ENCODE measurements around the gene HNRNPF.

HNRNPF gene

DNA sequence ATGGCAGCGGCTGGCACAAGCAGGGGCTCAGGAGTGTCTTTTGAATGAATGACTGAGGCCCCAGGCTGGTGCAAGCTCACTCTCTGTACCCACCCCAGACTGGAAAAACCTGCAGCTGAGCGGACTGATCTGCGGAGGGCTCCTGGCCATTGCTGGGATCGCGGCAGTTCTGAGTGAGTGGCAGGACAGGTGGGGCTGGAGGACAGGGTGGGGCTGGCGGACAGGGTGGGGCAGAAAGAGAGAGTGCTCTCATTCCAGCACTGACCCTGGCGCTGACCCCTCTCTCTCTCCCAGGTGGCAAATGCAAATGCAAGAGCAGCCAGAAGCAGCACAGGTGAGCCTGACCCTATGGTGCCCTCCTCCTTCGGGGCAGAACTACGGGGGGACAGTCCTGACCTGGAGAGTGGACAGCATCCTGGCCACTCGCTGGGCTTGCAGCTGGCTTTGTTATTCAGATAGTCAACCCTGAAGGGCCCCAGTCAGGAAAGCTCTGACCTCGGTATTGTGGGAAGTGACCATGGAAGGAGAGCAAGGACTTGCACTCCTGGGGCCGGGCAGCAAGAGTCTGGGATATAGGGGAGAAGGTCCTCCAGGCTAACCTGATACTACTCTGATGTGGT lies 33.5 kb downstream of the HNRNPF start:
- FAIRE-seq: no peak

DNA sequence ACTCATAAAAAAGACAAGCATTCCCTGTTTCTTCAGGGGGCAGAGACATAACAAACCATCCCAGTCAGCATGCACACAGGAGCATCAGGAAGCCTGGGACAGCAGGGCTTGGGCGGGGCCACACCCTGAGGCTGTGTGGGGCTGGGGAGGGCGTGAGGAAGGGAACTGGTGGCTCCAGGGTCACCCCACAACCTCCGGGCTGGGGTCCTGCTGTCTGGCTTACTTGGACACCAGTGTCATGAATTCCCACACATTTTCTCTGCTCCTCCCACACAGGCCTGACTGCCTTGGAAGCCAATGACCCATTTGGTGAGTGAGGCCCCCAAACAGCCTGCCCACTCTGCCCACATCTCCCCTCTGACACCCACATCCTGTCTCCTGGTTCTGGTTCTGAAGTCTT lies 34.8 kb downstream of the HNRNPF start:
- no peak for FAIRE-seq

DNA sequence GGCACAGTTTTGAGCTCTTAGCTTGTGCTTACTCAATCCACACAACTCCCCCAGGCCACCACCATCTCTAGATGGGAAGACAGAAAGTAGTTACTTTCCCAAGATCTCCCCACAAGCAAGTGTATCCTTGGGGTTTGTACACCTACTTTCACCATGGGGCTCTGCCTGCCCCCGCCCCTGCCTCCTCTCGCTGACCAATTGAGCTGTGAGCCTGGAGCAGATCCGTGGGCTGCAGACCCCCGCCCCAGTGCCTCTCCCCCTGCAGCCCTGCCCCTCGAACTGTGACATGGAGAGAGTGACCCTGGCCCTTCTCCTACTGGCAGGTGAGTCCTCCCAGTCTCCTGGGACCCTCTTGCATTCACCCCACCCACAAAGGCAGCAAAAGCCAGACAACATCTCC lies 35.5 kb downstream of the HNRNPF start:
- FAIRE-seq: no peak

DNA sequence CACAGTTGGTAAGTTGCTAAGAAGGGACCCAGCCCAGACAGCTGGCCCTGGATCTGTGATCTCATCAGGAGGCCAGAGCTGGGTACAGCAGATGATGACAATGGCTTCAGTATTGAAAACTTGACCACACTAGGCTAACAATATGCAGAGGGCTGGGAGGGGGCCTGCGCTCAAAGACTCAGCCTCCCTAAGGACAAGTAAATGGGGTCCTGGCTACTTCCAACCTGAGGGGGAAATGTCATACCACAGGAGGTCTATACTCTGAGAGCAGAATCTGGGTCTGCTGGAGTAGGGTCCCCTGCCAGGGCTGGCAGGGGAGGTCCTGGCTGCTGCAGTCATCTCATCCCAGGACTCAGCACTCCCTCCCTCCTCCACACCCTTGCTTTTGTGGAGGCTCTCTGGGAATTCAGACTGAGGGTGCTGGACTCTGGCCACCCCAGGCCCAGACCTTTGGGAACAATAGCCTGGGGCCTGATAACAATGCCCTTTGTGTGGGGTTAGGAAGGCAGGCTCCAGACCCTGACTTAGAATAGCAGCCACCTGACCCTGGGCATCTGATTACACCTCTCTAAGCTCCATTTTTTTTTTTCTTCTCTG lies 36.1 kb downstream of the HNRNPF start:
- no peak for FAIRE-seq

DNA sequence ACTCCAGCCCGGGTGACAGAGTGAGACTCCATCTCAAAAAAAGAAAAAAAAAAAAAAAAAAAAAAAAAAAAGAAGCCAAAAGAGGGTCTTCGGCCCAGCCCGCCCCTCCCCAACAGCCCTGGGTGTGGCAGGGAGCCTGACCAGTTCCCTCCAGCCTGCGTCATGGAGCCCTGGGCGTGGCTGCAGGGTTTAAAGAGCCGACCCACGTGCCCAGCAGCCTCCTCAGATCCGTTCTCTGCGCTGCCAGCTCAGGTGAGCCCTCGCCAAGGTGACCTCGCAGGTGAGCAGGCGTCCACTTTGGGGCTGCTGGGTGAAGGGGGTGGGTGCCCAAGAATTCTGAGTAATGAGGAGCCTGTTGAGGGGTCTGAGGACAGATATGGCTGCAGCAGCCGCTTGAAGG lies 37.6 kb downstream of the HNRNPF start, which contains the start of gene FXYD4:
FXYD4 (plus strand) TSS at position 219 of the 400 bp plus-strand sequence. CDS start 2,111 bp downstream, outside the sequence.
- no peak for FAIRE-seq

DNA sequence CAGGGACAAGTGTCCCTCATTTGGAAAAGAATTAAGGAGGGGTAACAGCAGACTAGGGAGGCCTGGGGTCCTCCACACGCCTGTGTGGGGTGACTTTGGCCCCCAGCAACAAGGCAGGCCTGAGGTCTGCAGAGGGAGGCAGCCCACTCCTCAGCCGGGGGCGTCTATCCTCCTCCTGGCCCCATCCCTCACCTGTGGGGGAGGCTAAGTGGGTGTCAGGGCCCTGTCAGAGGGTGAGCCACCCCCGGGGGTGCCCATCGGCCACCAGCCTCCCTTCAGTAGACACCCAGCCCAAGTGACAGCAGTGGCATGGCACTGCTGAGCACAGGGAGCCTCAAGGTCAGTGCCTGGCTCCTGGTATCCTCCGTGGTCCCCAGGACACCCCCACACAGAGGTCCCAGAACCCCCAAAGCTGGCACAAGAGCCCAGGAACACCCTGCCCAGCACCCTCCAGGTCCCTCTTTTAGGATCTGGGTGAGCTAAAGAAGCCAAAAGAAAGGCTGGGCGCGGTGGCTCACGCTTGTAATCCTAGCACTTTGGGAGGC lies 38.2 kb downstream of the HNRNPF start:
- no peak for FAIRE-seq

DNA sequence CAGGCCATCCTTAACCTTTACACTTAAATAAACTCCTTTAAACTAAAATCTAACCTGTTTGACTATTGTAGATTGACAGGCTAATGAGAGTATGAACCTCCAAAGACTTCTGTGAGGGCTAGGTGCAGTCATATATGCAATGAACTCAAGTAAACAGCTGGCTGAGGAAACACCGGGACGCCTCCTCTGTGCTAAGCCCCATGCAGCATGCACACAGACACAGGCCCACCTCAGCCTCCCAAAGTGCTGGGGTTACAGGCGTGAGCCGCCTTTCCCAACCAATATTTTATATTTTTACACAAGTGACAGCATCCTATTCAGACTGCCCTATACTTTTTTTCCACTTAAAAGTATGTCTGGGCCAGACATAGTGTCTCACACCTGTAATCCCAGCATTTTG lies 39.1 kb downstream of the HNRNPF start:
- FAIRE-seq: no peak

DNA sequence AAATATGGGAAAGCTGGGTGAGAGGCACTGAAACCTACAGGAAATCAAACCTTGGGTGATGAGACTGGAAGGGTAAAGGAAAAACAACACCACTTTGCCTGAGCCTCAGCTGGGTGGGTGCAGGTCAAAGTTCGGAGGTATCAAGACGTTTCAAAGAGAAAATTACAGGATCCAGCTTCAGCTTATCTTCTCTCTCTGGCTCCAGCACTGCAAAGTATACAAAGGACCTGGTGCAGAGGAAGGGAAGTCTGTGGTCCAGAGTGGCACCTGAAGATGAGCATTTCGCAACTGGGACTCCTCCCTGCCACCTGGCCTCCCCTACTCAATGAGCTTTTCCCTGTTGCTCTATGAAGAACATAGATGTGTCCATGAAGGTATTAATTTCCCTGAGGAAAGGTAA lies 44.0 kb downstream of the HNRNPF start:
- no peak for FAIRE-seq

DNA sequence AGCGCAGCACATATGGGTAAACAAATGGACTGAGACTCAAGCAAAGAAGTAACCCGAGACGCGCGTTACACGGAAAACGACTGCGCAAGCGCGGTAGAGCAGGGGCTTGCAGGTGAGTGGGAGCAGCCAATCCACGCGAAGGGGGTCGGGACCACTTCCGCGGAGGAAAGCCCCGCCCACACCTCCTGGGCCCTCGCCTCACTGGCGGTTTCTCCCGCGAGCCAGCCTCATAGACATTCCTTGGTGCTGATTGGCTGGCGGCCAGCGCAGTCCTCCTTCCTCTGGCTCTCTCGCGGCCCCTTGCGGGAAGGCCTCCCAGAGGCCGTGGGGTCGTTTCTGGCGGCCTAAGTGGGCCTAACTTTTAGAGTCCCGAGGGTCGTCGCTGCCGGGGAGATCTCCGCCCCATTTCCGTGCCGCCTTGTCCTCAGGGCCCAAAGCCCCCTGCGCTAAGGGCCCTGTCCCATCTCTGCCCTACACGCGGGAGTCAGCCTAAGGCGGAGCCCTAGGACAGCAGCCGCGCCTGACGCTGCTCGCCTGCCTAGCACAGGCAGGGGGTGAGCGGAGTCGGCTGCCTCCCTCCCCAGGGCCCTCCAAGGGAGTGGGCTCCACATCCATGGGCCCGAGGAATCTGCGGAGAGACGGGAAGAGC lies 46.7 kb downstream of the HNRNPF start:
- peak; percentile 93 for FAIRE-seq

DNA sequence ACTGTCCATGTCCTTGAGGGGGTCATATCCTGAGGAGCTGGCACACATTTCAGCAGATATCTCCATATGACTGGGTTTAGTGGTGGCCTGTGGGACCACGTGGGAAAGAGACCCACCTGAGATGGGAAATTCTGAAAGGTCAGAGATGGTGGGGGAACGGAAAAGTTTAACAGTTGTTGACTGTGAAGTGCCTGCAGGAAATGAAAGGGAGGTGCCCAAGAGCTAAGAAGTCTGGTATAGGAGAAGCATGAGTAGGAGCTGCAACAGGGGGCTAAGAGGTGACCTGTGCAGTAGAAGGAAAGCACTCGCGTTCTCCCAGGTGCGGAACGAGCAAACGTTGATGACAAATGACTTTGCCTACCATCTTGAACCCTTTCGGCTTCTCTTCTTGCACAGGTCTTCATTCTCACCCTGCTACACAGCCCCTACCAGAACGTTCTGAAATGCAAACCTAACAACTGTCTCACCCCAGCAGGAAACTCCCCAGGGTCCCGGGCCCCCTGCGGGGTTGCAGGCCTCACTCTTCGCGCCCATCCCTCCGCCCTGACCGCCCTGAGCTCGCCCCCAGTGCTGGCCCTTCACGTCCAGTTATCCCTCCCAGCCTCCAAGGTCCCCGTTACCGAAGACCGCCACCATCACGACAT lies 47.3 kb downstream of the HNRNPF start:
- FAIRE-seq: no peak

DNA sequence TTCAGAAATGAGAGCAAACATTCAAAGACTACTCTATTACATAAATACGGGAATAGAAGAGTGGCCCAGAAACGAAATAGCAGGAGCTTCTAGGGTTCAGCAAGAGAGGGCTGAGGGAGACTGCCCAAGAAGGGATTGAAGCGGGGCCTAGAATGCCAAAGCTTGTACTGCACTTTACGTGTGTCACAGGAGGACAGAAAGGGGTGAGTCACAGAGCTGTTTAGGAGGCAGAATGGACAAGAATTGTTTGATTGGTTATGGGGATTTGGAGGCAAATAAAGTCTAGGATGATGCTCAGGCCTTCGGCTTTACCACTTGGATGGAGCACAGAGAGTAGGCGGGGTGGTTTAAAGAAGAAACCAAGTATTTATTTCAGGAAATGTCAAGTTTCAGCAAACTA lies 48.9 kb downstream of the HNRNPF start:
- no peak for FAIRE-seq

DNA sequence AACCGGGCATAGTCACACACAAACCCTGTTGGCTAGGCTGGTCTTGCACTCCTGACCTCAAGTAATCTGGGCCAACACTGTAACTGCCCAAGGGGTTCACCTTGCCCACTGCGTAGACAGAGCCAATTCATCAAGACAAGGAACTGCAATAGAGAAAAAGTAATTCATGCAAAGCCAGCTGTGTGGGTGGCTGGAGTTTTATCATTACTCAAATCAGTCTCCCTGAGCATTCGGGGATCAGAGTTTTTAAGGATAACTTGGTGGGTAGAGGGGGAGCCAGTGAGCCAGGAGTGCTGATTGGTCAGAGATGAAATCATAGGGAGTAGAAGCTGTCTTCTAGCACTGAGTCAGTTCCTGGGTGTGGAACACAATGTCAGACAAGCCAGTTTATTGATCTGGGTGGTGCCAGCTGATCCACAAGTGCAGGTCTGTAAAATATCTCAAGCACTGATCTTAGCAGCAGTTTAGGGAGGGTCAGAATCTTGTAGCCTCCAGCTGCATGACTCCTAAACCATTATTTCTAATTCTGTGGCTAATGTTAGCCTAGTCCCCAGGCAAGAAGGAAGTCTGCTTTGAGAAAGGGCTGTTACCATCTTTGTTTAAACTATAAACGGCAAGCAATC lies 53.1 kb downstream of the HNRNPF start:
- peak; percentile 12 for FAIRE-seq

DNA sequence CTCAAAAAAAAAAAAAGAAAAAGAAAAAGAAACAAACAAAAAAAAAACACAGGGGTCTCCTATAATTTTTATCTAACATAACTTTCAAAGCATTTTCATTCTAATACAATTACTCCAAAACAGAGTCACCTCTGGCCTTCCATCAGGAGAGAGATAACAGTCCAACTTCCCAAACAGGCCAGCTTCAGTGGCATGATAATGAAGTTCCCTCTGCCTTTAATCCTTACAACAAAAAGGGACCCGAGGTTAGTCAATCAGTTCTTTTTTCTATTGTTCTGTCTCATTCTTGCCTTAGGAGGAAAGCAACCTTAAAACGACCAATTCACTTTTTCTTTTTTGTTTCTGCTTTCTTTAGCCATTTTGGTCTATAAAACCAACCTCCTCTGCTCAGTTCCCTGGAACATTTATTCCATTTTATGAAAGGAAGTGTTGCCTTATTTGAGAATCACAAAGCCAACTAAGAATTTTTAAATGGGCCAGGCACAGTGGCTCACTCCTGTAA lies 54.1 kb downstream of the HNRNPF start:
- no peak for FAIRE-seq

DNA sequence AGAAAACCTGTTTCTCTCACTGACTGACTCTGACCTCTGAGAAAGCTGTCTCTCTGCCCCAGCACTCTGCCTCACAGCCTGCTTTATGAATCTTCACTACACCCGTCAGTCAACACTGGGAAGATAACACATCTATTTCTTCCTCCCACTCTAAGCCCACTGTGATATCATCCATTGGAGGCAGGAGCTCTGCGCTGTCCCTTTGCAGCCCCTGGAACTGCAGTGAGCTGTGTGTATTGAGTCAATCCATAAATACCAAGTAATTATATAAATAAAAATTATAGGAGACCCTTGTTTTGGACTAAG lies 54.7 kb downstream of the HNRNPF start:
- no peak for FAIRE-seq

DNA sequence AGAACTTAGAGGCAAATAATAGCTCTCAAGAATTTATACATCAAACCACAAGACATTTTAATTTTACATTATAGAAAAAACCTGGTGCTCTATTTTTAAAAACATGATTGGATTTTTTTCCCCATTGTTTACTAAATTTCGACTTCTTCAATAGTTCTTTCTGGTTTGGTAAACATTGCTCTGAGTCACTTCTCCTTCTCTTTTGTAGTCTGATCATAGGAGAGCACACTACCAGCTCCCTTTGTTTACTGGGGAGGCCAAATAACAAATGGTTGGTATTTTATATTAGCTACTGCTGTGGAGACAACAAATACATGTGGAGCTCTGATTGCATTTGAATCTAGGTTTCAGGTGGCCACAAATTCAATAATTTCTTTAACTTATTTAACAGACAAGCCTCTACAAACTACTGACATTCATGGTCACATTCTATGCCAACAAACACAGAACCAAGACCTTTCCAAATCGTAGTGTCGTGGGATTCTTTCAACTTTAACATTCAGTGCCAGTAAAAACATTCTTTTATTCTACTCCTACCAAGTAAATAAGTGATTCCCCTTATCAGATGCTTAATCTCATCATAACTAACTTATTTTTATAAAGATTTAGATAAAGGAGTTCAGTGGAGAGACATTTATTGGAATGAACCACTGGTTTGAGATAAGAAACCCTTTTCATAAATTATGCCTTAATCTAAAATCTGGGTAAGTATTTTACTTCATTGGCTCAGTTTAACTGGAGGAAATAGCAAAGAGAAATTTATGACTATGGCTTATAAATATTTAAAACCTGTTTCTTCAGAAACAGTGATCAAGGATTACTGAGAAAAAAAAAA lies 55.3 kb downstream of the HNRNPF start:
- no peak for FAIRE-seq

DNA sequence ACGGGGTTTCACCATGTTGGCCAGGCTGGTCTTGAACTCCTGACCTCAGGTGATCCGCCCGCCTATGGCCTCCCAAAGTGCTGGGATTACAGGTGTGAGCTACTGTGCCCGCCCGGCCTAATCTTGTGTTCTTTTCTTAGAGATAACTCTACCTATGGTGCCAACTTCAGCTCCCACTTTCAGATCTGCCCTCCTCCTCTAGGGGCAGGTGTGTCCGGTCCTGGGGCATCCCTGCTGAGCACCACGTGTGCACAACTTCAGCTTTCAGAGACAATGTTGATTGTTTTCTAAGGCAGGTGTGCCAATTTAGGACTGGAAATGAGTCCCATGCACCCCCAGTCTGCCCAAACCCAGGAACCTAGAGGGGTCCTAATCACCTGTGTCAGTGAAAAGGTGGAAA lies 56.0 kb downstream of the HNRNPF start:
- FAIRE-seq: no peak

DNA sequence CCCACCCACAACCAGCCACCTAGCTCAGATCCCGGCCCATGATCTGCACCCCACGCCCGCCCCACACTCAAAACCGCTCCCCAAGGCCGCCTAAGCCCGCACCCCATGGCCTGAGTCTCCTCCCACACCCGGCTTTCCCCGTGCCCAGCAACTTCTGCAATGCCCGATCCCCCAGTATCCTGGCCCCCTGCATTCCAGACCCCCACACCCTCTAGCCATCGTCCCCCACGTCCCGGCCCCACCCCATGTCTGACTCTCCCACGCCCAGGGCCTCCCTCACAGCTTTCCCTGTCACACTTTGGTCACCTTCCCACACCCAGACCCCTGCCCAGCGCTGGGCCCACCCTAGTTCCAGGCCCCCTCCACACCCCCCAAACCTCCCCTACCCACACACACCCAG lies 57.7 kb downstream of the HNRNPF start:
- no peak for FAIRE-seq

DNA sequence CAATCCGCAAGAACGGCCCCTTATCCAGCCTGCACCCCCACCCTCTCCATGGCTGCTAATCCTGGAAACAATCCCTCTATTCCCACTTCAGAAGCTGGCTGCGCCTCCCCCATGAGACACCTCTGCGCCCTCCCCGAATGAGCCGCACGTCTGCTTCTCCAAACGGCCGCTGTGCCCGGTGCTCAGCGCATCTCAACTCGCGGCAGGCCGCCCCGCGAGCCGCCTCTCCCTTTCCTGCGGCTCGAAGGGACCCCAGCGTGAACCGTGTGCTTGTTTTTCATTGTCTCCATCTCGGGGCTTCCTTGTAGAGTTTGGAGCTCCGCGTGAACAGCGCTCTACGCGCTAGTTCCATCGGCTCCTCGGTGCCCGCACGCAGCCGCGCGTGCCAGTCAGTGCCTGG lies 58.3 kb downstream of the HNRNPF start:
- no peak for FAIRE-seq

DNA sequence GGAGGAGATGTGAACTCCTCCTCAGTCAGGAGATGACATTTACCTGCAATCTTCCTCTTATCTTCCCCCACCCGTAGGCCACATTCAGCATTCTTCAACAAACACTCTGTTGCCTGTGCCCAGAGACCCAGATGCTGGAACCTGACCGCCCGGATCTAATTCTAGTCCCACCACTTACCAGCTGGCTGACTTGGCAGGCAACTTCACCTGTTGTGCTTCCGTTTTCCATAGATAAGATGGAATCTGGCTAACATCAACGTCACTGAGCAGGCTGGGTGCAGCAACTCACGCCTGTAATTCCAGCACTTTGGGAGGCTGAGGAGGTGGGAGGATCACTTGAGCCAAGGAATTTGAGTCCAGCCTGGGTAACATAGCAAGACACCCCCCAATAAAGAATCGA lies 58.8 kb downstream of the HNRNPF start:
- no peak for FAIRE-seq

DNA sequence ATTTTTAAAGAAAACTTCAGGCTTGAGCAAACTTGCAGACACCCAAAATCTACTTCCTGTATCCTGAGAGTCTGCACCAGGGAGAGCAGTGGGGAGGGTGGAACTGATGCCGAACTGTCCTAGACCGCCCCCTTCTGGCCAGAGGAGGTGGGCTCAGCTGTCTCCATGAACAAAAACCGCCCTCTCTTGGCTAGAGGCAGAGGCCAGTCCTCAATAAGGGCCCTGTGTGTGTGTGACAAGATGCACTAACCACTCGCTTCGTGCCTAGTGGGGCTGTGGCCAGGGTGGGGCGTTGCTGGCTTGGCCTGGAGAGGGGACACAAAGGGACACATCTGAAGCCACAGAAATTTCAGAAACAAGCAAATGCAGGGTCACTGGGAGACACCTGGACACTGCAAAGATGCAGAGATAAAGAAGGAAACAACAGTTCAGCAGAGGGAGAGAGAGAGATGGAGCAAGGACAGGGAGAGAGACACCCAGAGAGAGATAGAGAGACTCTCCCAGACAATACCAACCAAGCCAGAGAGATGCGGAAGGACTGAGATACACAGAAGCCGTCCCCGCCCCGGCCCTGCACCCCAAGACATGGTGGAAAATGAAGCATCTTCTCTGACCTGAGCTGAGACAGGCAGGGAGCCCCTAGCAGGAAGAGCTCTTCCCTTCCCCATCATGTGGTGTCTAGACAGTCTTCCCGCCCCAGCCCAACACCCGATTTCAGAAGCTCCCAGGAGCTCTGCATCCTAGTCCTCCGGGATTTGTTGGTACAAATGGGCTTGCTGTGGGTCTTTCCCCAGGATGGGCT lies 60.3 kb downstream of the HNRNPF start:
- FAIRE-seq: no peak

DNA sequence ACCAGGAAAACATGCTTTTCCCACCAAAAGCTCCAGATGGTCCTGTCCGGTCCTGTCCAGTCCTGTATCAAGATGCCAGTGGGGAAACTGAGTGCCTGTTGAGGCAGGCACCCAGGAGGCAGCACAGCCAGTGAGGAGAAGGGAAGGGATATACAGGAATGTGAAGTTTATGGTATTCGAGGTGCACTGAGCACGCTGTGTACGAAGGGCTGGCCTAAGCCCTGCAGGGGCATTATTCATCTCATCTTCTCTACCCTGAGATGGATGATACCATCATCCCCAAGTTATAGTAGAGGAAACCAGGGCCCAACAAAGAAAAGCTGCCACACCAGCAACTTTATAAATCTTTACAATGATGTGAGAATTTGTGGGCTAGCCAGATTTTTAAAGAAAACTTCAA lies 61.0 kb downstream of the HNRNPF start:
- FAIRE-seq: no peak
